SU-DHL-6 (cell line): ENCODE measurements around the gene CEP70.
"Not testable (repeated sequence)": the region's sequence is repeated elsewhere in the genome, so short reads cannot be mapped to it uniquely, and the experiment has no call there.

Experiments used
- EZH2phosphoT487 ChIP-seq: fragments of 200-600 bp; sonication (generic), shearing (Covaris generic); conservative IDR thresholded peaks from 2 replicates; pipeline ENCODE4 v1.6.1; 2018; ENCODE audit warnings: mild to moderate bottlenecking, antibody characterized with exemption, low read length, moderate library complexity, mixed read lengths
- TF ChIP-seq, protein P1 (sequence below): fragments of 200-600 bp; sonication (generic); IDR thresholded peaks from one replicate; pipeline ENCODE4 v1.5.1; 2017; ENCODE audit warnings: antibody characterized with exemption, mild to moderate bottlenecking, low read length, moderate library complexity; ENCODE audit not compliant: insufficient read depth, poor library complexity, severe bottlenecking

- TF ChIP-seq, protein P1, sequence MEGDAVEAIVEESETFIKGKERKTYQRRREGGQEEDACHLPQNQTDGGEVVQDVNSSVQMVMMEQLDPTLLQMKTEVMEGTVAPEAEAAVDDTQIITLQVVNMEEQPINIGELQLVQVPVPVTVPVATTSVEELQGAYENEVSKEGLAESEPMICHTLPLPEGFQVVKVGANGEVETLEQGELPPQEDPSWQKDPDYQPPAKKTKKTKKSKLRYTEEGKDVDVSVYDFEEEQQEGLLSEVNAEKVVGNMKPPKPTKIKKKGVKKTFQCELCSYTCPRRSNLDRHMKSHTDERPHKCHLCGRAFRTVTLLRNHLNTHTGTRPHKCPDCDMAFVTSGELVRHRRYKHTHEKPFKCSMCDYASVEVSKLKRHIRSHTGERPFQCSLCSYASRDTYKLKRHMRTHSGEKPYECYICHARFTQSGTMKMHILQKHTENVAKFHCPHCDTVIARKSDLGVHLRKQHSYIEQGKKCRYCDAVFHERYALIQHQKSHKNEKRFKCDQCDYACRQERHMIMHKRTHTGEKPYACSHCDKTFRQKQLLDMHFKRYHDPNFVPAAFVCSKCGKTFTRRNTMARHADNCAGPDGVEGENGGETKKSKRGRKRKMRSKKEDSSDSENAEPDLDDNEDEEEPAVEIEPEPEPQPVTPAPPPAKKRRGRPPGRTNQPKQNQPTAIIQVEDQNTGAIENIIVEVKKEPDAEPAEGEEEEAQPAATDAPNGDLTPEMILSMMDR = not testable (repeated sequence)
- TF ChIP-seq EZH2phosphoT487 = not testable (repeated sequence)
These were observed 24.4 kb downstream of the CEP70 start for GRCh38 chr3:138569624-138570023.
